NCI-H2196 treated with DMSO at 0.1 percent for 48 hours (cell line): ENCODE results near the gene EEIG1.

Experiments used
- DNase-seq: peaks from one replicate; lab custom pipeline; 2025; ENCODE audit not compliant: unreplicated experiment; lab: John Stamatoyannopoulos, UW

The EEIG1 gene

GRCh38 chr9:127975376-127976315 is 5.1 kb downstream of the EEIG1 start:
- no peak for DNase-seq

GRCh38 chr9:127974769-127975261 is 6.0 kb downstream of the EEIG1 start:
- DNase-seq: no peak

- DNase-seq: no peak
Measured at GRCh38 chr9:127974001-127974768, 6.6 kb downstream of the EEIG1 start.

- DNase-seq: peak; percentile 61
Measured at GRCh38 chr9:127973169-127974000, 7.4 kb downstream of the EEIG1 start.

GRCh38 chr9:127972236-127972871 is 8.4 kb downstream of the EEIG1 start:
- DNase-seq: no peak

GRCh38 chr9:127971357-127972235 is 9.2 kb downstream of the EEIG1 start:
- no peak for DNase-seq

- DNase-seq: peak; percentile 84
Measured at GRCh38 chr9:127970401-127971313, 10.1 kb downstream of the EEIG1 start.

GRCh38 chr9:127968700-127969383 is 11.9 kb downstream of the EEIG1 start:
- DNase-seq: no peak

- no peak for DNase-seq
Measured at GRCh38 chr9:127968042-127968441, 12.7 kb downstream of the EEIG1 start.

GRCh38 chr9:127967151-127967809 is 13.5 kb downstream of the EEIG1 start:
- no peak for DNase-seq

- DNase-seq: peak; percentile 32
Measured at GRCh38 chr9:127966416-127967150, 14.2 kb downstream of the EEIG1 start.

GRCh38 chr9:127965953-127966352 is 14.8 kb downstream of the EEIG1 start:
- DNase-seq: no peak

- DNase-seq: no peak
Measured at GRCh38 chr9:127963359-127964064, 17.3 kb downstream of the EEIG1 start.

- no peak for DNase-seq
Measured at GRCh38 chr9:127963041-127963358, 17.8 kb downstream of the EEIG1 start.

GRCh38 chr9:127962278-127962677 is 18.5 kb downstream of the EEIG1 start:
- no peak for DNase-seq

- DNase-seq: no peak
Measured at GRCh38 chr9:127961613-127962155, 19.1 kb downstream of the EEIG1 start.
